ENCODE data around the gene ADAMTS12.

Gene ADAMTS12

DNA sequence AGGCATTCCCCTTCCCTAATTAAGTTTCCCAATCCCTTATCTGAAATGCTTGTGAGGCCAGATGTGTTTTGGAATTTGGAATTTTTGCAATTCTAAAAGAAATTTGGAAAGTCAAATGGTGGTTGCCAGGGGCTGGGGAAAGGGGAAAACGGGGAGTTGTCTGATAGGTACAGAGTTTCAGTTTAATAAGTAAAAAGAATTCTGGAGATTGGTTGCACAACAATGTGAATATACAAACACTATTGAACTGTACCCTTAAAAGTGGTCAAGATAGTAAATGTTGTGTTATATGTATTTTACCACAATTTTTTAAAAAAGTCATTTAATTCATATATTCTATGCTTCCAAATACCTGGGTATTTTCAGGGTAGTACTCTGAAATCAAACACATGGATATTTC is 154.5 kb downstream of the ADAMTS12 start:
- Histone ChIP-seq H3K27ac (ENCODE audit: low read depth, low read length) (no peak overlapping the region), H3K4me1 (ENCODE audit: control insufficient read depth, insufficient read depth, low read length) (peaks cover 13% of the 10 kb centered on the region; the same call in 1 of the 2 replicates), H3K9me3 (ENCODE audit: control insufficient read depth, insufficient read depth, low read length) (no peaks in the 10 kb centered on the region), H3K4me3 (ENCODE audit: low read depth, low read length) (no peak overlapping the region), H3K36me3 (ENCODE audit: control insufficient read depth, insufficient read depth, low read length) (no peaks in the 10 kb centered on the region), H3K27me3 (ENCODE audit: control insufficient read depth, insufficient read depth, low read length) (no peaks in the 10 kb centered on the region), H3K9ac (ENCODE audit: low read depth, low read length) (no peak overlapping the region)

DNA sequence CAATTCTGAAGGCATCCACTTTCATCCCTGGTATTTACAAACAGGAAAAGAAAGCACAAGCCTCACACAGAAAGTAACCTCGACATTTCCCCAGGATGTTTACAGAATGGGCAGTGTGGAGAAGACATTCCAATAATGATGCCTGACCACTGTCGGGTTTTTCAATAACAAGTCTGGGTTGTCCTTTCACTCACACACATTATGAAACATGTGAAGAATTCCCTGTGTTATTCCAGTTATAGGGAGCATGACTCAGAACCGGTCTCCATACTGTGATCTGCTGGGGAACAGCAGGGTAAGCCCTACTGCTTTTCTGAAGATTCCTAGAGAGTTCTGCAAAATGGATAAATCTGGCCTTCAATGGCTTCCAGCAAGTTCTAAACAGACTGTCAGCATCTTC is 155.3 kb downstream of the ADAMTS12 start:
- H3K9ac ChIP-seq (ENCODE audit: low read depth, low read length) = no peak overlapping the region
- no peaks in the 10 kb centered on the region for H3K9me3 ChIP-seq (ENCODE audit: control insufficient read depth, insufficient read depth, low read length)
- H3K36me3 ChIP-seq (ENCODE audit: control insufficient read depth, insufficient read depth, low read length) = no peaks in the 10 kb centered on the region
- no peak overlapping the region for H3K27ac ChIP-seq (ENCODE audit: low read depth, low read length)
- H3K27me3 ChIP-seq (ENCODE audit: control insufficient read depth, insufficient read depth, low read length) = no peaks in the 10 kb centered on the region
- H3K4me1 ChIP-seq (ENCODE audit: control insufficient read depth, insufficient read depth, low read length) = peaks cover 13% of the 10 kb centered on the region; the same call in 1 of the 2 replicates
- no peak overlapping the region for H3K4me3 ChIP-seq (ENCODE audit: low read depth, low read length)

DNA sequence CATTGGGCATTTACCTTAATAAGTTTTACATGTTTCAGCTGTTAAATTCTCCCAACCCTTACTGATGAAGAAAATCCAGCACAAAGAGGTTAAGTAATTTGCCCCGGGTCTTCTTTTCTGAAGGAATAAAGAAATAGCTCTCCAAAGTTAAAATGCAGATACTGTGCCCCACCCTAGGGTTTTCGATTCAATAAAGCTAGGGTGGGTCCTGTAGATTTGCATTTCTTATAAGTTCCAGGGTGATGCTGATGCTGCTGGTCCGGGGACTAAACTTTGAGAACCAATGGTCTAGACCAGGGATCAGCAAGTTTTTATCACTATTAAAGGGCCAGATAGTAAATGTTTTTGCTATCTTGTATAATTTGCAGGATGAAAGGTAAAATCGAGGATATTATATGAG is 156.7 kb downstream of the ADAMTS12 start:
- Histone ChIP-seq H3K4me1 (ENCODE audit: control insufficient read depth, insufficient read depth, low read length) (peaks cover 13% of the 10 kb centered on the region; the same call in 1 of the 2 replicates), H3K9me3 (ENCODE audit: control insufficient read depth, insufficient read depth, low read length) (no peaks in the 10 kb centered on the region), H3K4me3 (ENCODE audit: low read depth, low read length) (no peak overlapping the region), H3K27me3 (ENCODE audit: control insufficient read depth, insufficient read depth, low read length) (no peaks in the 10 kb centered on the region), H3K9ac (ENCODE audit: low read depth, low read length) (no peak overlapping the region), H3K36me3 (ENCODE audit: control insufficient read depth, insufficient read depth, low read length) (no peaks in the 10 kb centered on the region), H3K27ac (ENCODE audit: low read depth, low read length) (no peak overlapping the region)

DNA sequence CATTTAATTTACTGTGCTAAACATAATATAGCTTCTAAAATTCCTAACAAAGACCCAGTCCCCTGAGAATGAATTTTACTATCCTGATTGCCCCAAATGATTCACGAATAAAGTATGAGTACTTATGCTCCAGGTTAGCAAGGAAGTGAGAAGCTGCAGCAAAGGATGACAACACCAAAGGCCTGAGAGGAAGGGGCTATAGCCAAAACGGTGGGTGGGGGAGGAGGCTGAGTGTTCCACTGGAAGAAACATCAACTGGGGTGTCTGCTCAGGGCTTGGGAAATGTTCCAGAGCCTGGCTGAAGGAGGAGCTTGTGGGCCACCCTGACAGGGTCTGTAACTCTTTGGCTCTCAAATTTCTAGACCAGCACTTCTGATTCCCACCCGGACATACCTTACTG is 157.3 kb downstream of the ADAMTS12 start:
- Histone ChIP-seq H3K27me3 (ENCODE audit: control insufficient read depth, insufficient read depth, low read length) (no peaks in the 10 kb centered on the region), H3K27ac (ENCODE audit: low read depth, low read length) (no peak overlapping the region), H3K9ac (ENCODE audit: low read depth, low read length) (no peak overlapping the region), H3K4me1 (ENCODE audit: control insufficient read depth, insufficient read depth, low read length) (peaks cover 13% of the 10 kb centered on the region; the same call in 1 of the 2 replicates), H3K4me3 (ENCODE audit: low read depth, low read length) (no peak overlapping the region), H3K36me3 (ENCODE audit: control insufficient read depth, insufficient read depth, low read length) (no peaks in the 10 kb centered on the region), H3K9me3 (ENCODE audit: control insufficient read depth, insufficient read depth, low read length) (no peaks in the 10 kb centered on the region)

DNA sequence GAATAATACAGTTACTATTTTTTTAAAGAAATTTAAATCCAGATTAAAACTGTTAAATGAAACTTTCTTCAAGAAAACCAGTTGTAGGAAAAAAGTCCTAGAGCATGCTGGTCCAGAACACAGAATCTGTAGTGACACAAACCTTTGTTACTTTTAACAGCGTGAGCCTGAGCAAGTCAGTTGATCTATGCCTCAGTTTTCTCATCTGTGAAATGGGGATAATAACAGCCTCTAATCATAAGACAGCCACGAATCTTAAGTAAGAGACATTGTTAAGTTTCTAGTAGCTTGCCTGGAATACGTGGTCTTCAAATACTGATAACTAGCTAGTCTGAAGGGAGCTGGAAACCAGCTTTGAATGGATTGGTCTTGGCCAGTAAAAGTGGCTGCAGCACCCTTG is 158.6 kb downstream of the ADAMTS12 start:
- H3K4me1 ChIP-seq (ENCODE audit: control insufficient read depth, insufficient read depth, low read length) = peaks cover 9% of the 10 kb centered on the region; the same call in 1 of the 2 replicates
- no peaks in the 10 kb centered on the region for H3K36me3 ChIP-seq (ENCODE audit: control insufficient read depth, insufficient read depth, low read length)
- H3K27ac ChIP-seq (ENCODE audit: low read depth, low read length) = no peak overlapping the region
- no peaks in the 10 kb centered on the region for H3K27me3 ChIP-seq (ENCODE audit: control insufficient read depth, insufficient read depth, low read length)
- H3K9me3 ChIP-seq (ENCODE audit: control insufficient read depth, insufficient read depth, low read length) = no peaks in the 10 kb centered on the region
- H3K4me3 ChIP-seq (ENCODE audit: low read depth, low read length) = no peak overlapping the region
- no peak overlapping the region for H3K9ac ChIP-seq (ENCODE audit: low read depth, low read length)

DNA sequence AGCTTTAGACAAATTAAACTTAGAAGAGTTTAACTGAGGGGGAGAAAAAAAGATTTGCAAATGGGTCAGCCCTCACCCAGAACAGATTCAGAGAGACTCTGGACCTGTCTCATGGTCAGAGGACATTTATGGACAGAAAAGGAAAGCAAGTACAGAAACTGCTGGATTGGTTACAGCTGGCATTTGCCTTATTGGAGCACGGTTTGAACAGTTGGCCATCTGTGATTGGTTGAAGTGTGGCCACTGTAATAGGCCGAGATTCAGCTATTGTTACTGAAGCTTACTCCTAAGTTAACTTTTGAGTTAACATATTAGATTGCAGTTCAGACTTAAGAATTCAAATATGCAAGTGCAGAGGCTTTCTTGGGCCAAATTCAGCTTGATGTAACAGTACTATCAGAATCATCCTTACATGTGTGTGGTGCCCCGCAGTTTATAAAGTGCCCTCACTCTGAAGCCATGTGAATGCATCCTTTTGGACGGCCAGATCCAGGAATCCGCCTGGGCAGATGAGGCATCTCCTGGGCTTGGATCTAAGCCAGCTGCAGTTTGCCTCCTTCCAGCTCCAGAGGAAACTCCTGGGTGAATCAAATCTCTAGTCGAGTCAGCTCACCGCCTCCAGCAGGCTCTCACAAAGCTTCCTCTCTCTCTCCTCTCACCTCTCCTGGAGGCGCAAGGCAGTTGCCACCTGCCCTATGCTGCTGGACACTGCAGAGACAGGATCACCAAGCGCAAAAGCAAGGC is 165.2 kb downstream of the ADAMTS12 start:
- Histone ChIP-seq H3K4me1 (ENCODE audit: control insufficient read depth, insufficient read depth, low read length) (no peaks in the 10 kb centered on the region), H3K27ac (ENCODE audit: low read depth, low read length) (no peak overlapping the region), H3K9ac (ENCODE audit: low read depth, low read length) (no peak overlapping the region), H3K9me3 (ENCODE audit: control insufficient read depth, insufficient read depth, low read length) (no peaks in the 10 kb centered on the region), H3K4me3 (ENCODE audit: low read depth, low read length) (no peak overlapping the region), H3K36me3 (ENCODE audit: control insufficient read depth, insufficient read depth, low read length) (no peaks in the 10 kb centered on the region), H3K27me3 (ENCODE audit: control insufficient read depth, insufficient read depth, low read length) (no peaks in the 10 kb centered on the region)

DNA sequence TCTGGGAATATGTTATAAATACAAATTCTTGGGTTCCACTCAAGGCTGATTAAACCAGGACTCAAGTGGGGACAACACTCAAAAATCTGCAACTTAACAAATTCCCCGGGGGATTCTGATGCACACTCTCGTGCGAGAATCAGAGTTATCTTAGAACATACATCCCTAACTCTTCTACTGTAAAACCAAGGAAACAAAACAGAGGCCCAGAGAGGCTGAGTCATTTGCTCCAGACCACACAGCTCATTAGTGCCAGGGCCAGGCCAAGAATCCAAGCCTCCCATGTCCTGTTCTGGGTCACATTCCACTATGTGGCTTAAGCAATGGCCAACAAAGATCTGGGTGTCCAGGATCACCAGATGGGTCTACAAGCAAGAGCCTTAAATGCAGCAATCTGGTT is 166.0 kb downstream of the ADAMTS12 start:
- Histone ChIP-seq H3K4me3 (ENCODE audit: low read depth, low read length) (no peak overlapping the region), H3K9me3 (ENCODE audit: control insufficient read depth, insufficient read depth, low read length) (no peaks in the 10 kb centered on the region), H3K27me3 (ENCODE audit: control insufficient read depth, insufficient read depth, low read length) (no peaks in the 10 kb centered on the region), H3K9ac (ENCODE audit: low read depth, low read length) (no peak overlapping the region), H3K4me1 (ENCODE audit: control insufficient read depth, insufficient read depth, low read length) (no peaks in the 10 kb centered on the region), H3K36me3 (ENCODE audit: control insufficient read depth, insufficient read depth, low read length) (no peaks in the 10 kb centered on the region), H3K27ac (ENCODE audit: low read depth, low read length) (no peak overlapping the region)

DNA sequence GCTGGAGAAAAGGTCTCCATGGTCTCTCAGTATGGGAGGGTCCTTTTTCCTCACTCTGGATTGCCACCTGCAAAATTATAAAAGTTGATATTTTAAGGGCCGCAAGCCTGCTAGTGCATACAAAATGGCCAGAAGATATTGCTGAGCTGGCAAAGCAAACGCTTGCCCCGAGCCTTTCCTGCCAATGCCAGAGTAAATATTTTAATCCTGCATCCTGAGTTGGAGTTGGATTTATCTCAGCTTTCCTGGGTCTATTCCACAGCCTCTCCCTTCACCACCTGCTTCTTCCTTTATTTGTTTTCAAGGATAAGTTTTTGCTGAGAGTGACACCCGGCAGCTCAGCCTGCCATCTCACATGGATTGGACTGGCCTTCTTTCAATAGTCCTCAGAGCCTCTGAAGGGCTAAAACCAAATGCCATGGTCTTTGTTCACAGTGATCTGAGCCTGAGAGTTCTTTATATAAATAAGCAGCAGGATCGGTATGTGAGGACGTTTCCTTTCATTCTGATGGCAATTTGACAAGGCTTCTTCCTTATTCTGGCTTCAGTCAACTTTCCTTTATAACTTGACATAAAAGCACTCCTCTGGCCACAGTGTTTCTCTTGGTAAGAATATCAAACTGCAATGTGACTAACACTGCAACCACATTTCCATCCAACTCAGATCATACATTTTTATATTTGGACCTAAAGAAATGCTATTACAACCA is 170.1 kb downstream of the ADAMTS12 start:
- Histone ChIP-seq H3K36me3 (ENCODE audit: control insufficient read depth, insufficient read depth, low read length) (no peaks in the 10 kb centered on the region), H3K27ac (ENCODE audit: low read depth, low read length) (no peak overlapping the region), H3K9me3 (ENCODE audit: control insufficient read depth, insufficient read depth, low read length) (no peaks in the 10 kb centered on the region), H3K4me3 (ENCODE audit: low read depth, low read length) (no peak overlapping the region), H3K4me1 (ENCODE audit: control insufficient read depth, insufficient read depth, low read length) (no peaks in the 10 kb centered on the region), H3K27me3 (ENCODE audit: control insufficient read depth, insufficient read depth, low read length) (no peaks in the 10 kb centered on the region), H3K9ac (ENCODE audit: low read depth, low read length) (no peak overlapping the region)

DNA sequence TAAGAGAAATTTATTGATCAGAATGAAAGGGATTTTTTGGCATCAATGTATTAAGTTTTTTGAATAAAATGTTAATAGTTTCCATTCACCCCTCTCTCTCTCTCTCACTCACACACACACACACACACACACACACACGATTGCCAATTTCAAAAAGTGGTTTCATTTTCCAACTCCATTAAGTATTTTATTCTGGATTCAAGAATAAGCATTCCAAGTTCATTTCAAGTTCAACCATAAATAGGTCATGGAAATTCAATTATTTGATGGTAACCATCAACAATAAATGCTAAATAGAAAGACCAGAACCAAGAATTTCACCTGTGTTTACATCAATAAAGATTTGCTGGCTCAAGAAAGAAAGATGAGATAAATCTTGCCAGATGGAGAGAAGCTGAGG is 171.6 kb downstream of the ADAMTS12 start:
- Histone ChIP-seq H3K9me3 (ENCODE audit: control insufficient read depth, insufficient read depth, low read length) (no peaks in the 10 kb centered on the region), H3K9ac (ENCODE audit: low read depth, low read length) (no peak overlapping the region), H3K4me3 (ENCODE audit: low read depth, low read length) (no peak overlapping the region), H3K27ac (ENCODE audit: low read depth, low read length) (no peak overlapping the region), H3K27me3 (ENCODE audit: control insufficient read depth, insufficient read depth, low read length) (no peaks in the 10 kb centered on the region), H3K36me3 (ENCODE audit: control insufficient read depth, insufficient read depth, low read length) (no peaks in the 10 kb centered on the region), H3K4me1 (ENCODE audit: control insufficient read depth, insufficient read depth, low read length) (peaks cover 4% of the 10 kb centered on the region; the same call in 1 of the 2 replicates)

DNA sequence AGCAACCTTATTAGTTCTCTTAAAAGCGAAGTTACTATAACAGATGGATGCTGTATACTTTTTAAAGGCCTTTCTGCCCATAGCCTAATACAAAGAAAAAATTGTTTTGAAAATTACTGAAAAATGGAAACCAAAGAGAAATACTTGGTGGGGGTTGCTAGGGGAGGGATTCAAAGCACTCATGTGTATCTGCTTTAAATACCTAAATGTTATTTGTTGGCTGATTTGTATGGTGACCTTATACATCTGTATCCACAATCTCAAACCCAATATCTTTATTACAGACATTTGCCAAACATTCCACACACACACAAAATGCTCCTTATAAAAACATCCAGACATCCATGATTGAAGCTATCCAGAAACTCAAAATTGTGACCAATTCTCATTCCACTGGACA is 172.0 kb downstream of the ADAMTS12 start:
- Histone ChIP-seq H3K27me3 (ENCODE audit: control insufficient read depth, insufficient read depth, low read length) (no peaks in the 10 kb centered on the region), H3K4me1 (ENCODE audit: control insufficient read depth, insufficient read depth, low read length) (peaks cover 4% of the 10 kb centered on the region; the same call in 1 of the 2 replicates), H3K9ac (ENCODE audit: low read depth, low read length) (no peak overlapping the region), H3K27ac (ENCODE audit: low read depth, low read length) (no peak overlapping the region), H3K4me3 (ENCODE audit: low read depth, low read length) (no peak overlapping the region), H3K36me3 (ENCODE audit: control insufficient read depth, insufficient read depth, low read length) (no peaks in the 10 kb centered on the region), H3K9me3 (ENCODE audit: control insufficient read depth, insufficient read depth, low read length) (no peaks in the 10 kb centered on the region)

DNA sequence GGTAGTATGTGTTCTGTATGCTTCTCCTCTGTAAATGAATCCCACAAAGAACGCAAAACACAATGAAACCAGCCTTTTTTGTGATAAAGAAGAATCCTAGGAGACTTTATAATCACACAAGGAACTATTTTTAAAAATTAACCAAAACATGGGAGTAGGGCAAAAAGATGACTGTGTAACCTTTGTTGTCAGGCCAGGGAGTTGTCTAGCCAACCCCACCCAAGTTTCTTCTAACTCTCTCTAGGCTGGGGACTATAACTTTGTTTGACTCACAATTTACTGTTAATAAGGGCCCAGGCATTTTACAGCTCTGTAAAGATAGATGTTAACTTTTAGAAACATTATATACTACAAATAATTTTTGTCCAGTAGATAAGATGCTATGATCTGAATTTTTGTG is 176.1 kb downstream of the ADAMTS12 start:
- Histone ChIP-seq H3K4me3 (ENCODE audit: low read depth, low read length) (no peak overlapping the region), H3K9ac (ENCODE audit: low read depth, low read length) (no peak overlapping the region), H3K9me3 (ENCODE audit: control insufficient read depth, insufficient read depth, low read length) (no peaks in the 10 kb centered on the region), H3K27me3 (ENCODE audit: control insufficient read depth, insufficient read depth, low read length) (no peaks in the 10 kb centered on the region), H3K27ac (ENCODE audit: low read depth, low read length) (no peak overlapping the region), H3K36me3 (ENCODE audit: control insufficient read depth, insufficient read depth, low read length) (no peaks in the 10 kb centered on the region), H3K4me1 (ENCODE audit: control insufficient read depth, insufficient read depth, low read length) (peaks cover 4% of the 10 kb centered on the region; the same call in 1 of the 2 replicates)
